CD14-positive monocyte (primary cell): ENCODE data around the gene NHS. TPM values are rescaled to one million over a fixed set of nuclear protein-coding genes. Genes with fewer than 3 reads are reported as not detected.

Experiments
- DNase-seq, 3 donors: peaks; one replicate each; pipeline ENCODE4 v3.0.0-alpha.2; 2011 to 2022
- H2AFZ ChIP-seq: 2 replicates; pipeline ENCODE4 v1.6.0; 2012; ENCODE audit warnings: mild to moderate bottlenecking, low read depth, low read length, inconsistent platforms; ENCODE audit not compliant: insufficient read depth, poor library complexity, severe bottlenecking
- H3K27ac ChIP-seq, 2 donors: 1 replicate in 1 of 2; 2 replicates in 1 of 2; pipeline ENCODE4 v1.5.1; 2012 to 2013; ENCODE audit warnings: low read length in 2 of 2, control low read depth in 1 of 2, inconsistent platforms in 1 of 2, low read depth in 1 of 2, mild to moderate bottlenecking in 1 of 2
- H3K27me3 ChIP-seq, 2 donors: one replicate each; pipeline versions ENCODE4 v1.6.0 to v1.6.1; 2011 to 2013; ENCODE audit warnings: low read length in 2 of 2; ENCODE audit not compliant: control insufficient read depth in 2 of 2, insufficient read depth in 2 of 2
- H3K36me3 ChIP-seq, 2 donors: replicated peaks in 1 of 2; 1 replicate in 1 of 2; 2 replicates in 1 of 2; pipeline versions ENCODE4 v1.5.1 to v1.6.1; 2012 to 2013; ENCODE audit warnings: low read length in 2 of 2, control low read depth in 1 of 2, inconsistent platforms in 1 of 2, mild to moderate bottlenecking in 1 of 2; ENCODE audit not compliant: insufficient read depth in 2 of 2, control insufficient read depth in 1 of 2
- H3K4me1 ChIP-seq, 2 donors: 1 replicate in 1 of 2; 2 replicates in 1 of 2; pipeline versions ENCODE4 v1.5.1 to v1.6.1; 2012 to 2013; ENCODE audit warnings: low read length in 2 of 2, control low read depth in 1 of 2, inconsistent platforms in 1 of 2, mild to moderate bottlenecking in 1 of 2, moderate library complexity in 1 of 2; ENCODE audit not compliant: insufficient read depth in 2 of 2, control insufficient read depth in 1 of 2
- H3K4me2 ChIP-seq: replicated peaks from 2 replicates; pipeline ENCODE3; 2012; ENCODE audit warnings: low read length, moderate library complexity, mild to moderate bottlenecking; ENCODE audit not compliant: poor library complexity, severe bottlenecking; ENCODE audit errors: extremely low read depth
- H3K4me3 ChIP-seq, 3 experiments: fragments of 200-600 bp in 1 of 3; sonication (generic) in 1 of 3; replicated peaks in 1 of 3; 1 replicate in 2 of 3; 2 replicates in 1 of 3; pipeline ENCODE4 v1.5.1; 2011 to 2013; ENCODE audit warnings: low read length in 3 of 3, mild to moderate bottlenecking in 3 of 3, control low read depth in 2 of 3, low read depth in 2 of 3, inconsistent platforms in 1 of 3, moderate library complexity in 1 of 3
- H3K79me2 ChIP-seq: 2 replicates; pipeline ENCODE4 v1.6.0; 2012; ENCODE audit warnings: mild to moderate bottlenecking, control low read depth, inconsistent platforms, low read length, moderate library complexity; ENCODE audit not compliant: insufficient read depth
- H3K9ac ChIP-seq: 2 replicates; pipeline ENCODE4 v1.6.0; 2017; ENCODE audit warnings: low read length, mild to moderate bottlenecking; ENCODE audit not compliant: insufficient read depth, poor library complexity, severe bottlenecking
- H3K9me3 ChIP-seq, 2 donors: replicated peaks in 1 of 2; 1 replicate in 1 of 2; 2 replicates in 1 of 2; pipeline versions ENCODE4 v1.5.1 to v1.6.1; 2012 to 2013; ENCODE audit warnings: low read length in 2 of 2, control low read depth in 1 of 2; ENCODE audit not compliant: control insufficient read depth in 1 of 2, insufficient read depth in 1 of 2
- H4K20me1 ChIP-seq: 2 replicates; pipeline ENCODE4 v1.6.0; 2012; ENCODE audit warnings: mild to moderate bottlenecking, low read length, control low read depth, moderate library complexity; ENCODE audit not compliant: insufficient read depth
- H3K27ac Mint-ChIP-seq, 7 donors: one replicate each; pipeline ENCODE4 v1.8.0; 2020; ENCODE audit warnings: mild to moderate bottlenecking in 7 of 7, mixed read lengths in 7 of 7, moderate library complexity in 6 of 7, inconsistent platforms in 2 of 7
- H3K27me3 Mint-ChIP-seq, 3 donors: one replicate each; pipeline ENCODE4 v1.8.0; 2021 to 2022; ENCODE audit warnings: low read depth in 3 of 3, mild to moderate bottlenecking in 3 of 3, mixed read lengths in 3 of 3, moderate library complexity in 3 of 3, inconsistent platforms in 1 of 3
- H3K36me3 Mint-ChIP-seq, 2 donors: one replicate each; pipeline ENCODE4 v1.8.0; 2020; ENCODE audit warnings: mixed read lengths in 2 of 2, inconsistent platforms in 1 of 2, mild to moderate bottlenecking in 1 of 2
- H3K4me1 Mint-ChIP-seq: one replicate; pipeline ENCODE4 v1.8.0; 2020; ENCODE audit warnings: mild to moderate bottlenecking, mixed read lengths
- H3K4me3 Mint-ChIP-seq, 2 donors: one replicate each; pipeline ENCODE4 v1.8.0; 2020; ENCODE audit warnings: mild to moderate bottlenecking in 2 of 2, mixed read lengths in 2 of 2, moderate library complexity in 1 of 2
- H3K9me3 Mint-ChIP-seq, 7 donors: one replicate each; pipeline ENCODE4 v1.8.0; 2020 to 2022; ENCODE audit warnings: mixed read lengths in 7 of 7, mild to moderate bottlenecking in 6 of 7, moderate library complexity in 6 of 7, inconsistent platforms in 2 of 7
- WGBS: methylation state at CpG from one replicate; pipeline ENCODE4 v1.1.5; 2013; ENCODE audit warnings: missing lambda C conversion rate; ENCODE audit not compliant: insufficient coverage; 5-methylcytosine and 5-hydroxymethylcytosine counted together
- intact Hi-C, 2 donors: fragments of 100-400 bp; cut with micrococcal nuclease; formaldehyde crosslinking; loops; one replicate each; pipeline versions ENCODE4 v1.15.0 to v1.15.1; 2023
- polyA plus RNA-seq, 3 donors: library from polyadenylated mRNA; depleted of rRNA in 1 of 3; unstranded in 2 of 3; stranded (reverse) in 1 of 3; fragments of 300-500 nt in 2 of 3; fragments of >200 nt in 1 of 3; fragmentation: Illumina TruSeq in 2 of 3; gene quantifications; 1 replicate in 2 of 3; 2 replicates in 1 of 3; pipeline ENCODE4 v1.2.3, GENCODE V29; 2012 to 2021
- TF ChIP-seq, protein P1 (sequence below): fragments of 200-600 bp; IDR thresholded peaks from one replicate; pipeline ENCODE4 v1.8.0; 2022; ENCODE audit warnings: antibody characterized with exemption, mild to moderate bottlenecking

NHS gene
- polyA plus RNA-seq, 3 donors = 0.86 to 1.8 (median 1.3) TPM

DNA sequence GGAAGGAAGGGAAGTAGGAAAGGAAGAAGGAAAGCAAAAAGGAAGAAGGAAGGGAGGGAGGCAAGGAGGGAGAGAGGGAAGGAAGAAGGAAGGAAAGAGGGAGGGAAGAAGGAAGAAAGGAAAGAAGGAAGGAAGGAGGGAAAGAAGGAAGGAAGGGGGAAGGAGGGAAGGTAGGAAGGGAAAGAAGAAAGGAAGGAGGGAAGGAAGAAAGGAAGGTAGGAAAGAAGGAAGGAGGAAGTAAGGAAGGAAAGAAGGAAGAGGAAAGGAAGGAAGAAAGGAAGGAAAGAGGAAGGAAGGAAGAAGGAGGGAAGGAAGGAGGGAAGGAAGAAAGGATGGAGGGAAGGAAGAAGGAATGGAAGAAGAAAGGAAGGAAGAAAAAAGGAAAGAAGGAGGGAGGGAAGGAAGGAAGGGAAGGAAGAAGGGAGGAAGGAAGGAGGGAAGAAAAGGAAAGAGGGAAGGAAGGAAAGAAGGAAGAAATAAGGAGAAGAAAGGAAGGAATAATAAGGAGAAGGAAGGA lies 343.7 kb downstream of the NHS start:
- H3K36me3 ChIP-seq = no peaks in the 10 kb centered on the region
- no peak for DNase-seq
- H3K4me3 ChIP-seq = no peak overlapping the region
- no peaks in the 10 kb centered on the region for H3K4me1 Mint-ChIP-seq
- H3K27ac ChIP-seq = no peak overlapping the region
- H3K27ac Mint-ChIP-seq = peak overlapping the region in 1 of 7 donors; percentile 76
- peaks cover 0 to 2% of the 10 kb centered on the region in 2 donors for H3K27me3 ChIP-seq
- no peaks in the 10 kb centered on the region for H3K79me2 ChIP-seq
- H4K20me1 ChIP-seq = no peaks in the 10 kb centered on the region
- peaks cover 4 to 12% (median 6%) of the 10 kb centered on the region in 3 donors for H3K27me3 Mint-ChIP-seq
- H3K9me3 ChIP-seq = peaks cover 0 to 3% of the 10 kb centered on the region in 2 donors
- TF ChIP-seq, protein P1, sequence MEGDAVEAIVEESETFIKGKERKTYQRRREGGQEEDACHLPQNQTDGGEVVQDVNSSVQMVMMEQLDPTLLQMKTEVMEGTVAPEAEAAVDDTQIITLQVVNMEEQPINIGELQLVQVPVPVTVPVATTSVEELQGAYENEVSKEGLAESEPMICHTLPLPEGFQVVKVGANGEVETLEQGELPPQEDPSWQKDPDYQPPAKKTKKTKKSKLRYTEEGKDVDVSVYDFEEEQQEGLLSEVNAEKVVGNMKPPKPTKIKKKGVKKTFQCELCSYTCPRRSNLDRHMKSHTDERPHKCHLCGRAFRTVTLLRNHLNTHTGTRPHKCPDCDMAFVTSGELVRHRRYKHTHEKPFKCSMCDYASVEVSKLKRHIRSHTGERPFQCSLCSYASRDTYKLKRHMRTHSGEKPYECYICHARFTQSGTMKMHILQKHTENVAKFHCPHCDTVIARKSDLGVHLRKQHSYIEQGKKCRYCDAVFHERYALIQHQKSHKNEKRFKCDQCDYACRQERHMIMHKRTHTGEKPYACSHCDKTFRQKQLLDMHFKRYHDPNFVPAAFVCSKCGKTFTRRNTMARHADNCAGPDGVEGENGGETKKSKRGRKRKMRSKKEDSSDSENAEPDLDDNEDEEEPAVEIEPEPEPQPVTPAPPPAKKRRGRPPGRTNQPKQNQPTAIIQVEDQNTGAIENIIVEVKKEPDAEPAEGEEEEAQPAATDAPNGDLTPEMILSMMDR = no peak
- H3K9ac ChIP-seq = no peak overlapping the region
- H3K36me3 Mint-ChIP-seq = peaks cover 0 to 3% of the 10 kb centered on the region in 2 donors
- H3K4me3 Mint-ChIP-seq = no peak overlapping the region
- intact Hi-C loops = no loop called here
- peaks cover 0 to 3% (median 1%) of the 10 kb centered on the region in 7 donors for H3K9me3 Mint-ChIP-seq
- H3K4me2 ChIP-seq = no peak overlapping the region
- H3K4me1 ChIP-seq = no peaks in the 10 kb centered on the region
- H2AFZ ChIP-seq = no peak overlapping the region

DNA sequence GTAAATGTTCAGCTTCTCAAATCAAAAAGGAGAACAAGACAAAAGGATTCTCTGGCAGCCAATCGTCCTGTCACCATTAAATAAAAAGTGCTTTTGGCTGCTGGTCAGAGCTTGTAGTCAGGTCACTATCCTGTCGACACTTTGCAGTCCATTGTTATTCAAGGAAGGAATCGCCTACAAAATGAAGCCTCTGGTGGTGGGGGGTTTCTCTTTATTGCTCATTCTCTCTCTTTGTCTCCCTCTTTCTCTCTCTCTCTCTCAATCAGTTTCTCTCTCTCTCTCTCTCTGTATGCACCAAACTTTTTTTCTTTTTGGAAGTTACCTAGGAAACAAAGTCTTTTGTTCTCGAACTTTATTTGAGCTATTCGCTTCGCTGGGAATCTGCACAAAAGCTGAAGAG lies 344.7 kb downstream of the NHS start:
- WGBS = 88% methylated on average over 3 of the region's 6 CpGs
- TF ChIP-seq, protein P1 = no peak
- DNase-seq = no peak
- H3K4me1 ChIP-seq = no peaks in the 10 kb centered on the region
- H3K27ac Mint-ChIP-seq = peak overlapping the region in 1 of 7 donors; percentile 1
- H3K4me1 Mint-ChIP-seq = no peaks in the 10 kb centered on the region
- H3K36me3 ChIP-seq = no peaks in the 10 kb centered on the region
- H3K4me3 ChIP-seq = no peak overlapping the region
- no peaks in the 10 kb centered on the region for H4K20me1 ChIP-seq
- H3K27me3 Mint-ChIP-seq = peaks cover 4 to 14% (median 6%) of the 10 kb centered on the region in 3 donors
- no peak overlapping the region for H3K4me2 ChIP-seq
- H3K27me3 ChIP-seq = peaks cover 0 to 2% of the 10 kb centered on the region in 2 donors
- no peak overlapping the region for H2AFZ ChIP-seq
- peaks cover 0 to 3% (median 1%) of the 10 kb centered on the region in 7 donors for H3K9me3 Mint-ChIP-seq
- H3K27ac ChIP-seq = no peak overlapping the region
- H3K4me3 Mint-ChIP-seq = no peak overlapping the region
- intact Hi-C loops = no loop called here
- peaks cover 0 to 3% of the 10 kb centered on the region in 2 donors for H3K9me3 ChIP-seq
- H3K79me2 ChIP-seq = no peaks in the 10 kb centered on the region
- H3K9ac ChIP-seq = no peak overlapping the region
- H3K36me3 Mint-ChIP-seq = peaks cover 0 to 3% of the 10 kb centered on the region in 2 donors
